NCI-H128 (cell line): ENCODE measurements around the gene CEP131.

Experiments
- DNase-seq: peaks from one replicate; lab custom pipeline; 2025; ENCODE audit not compliant: unreplicated experiment; lab: John Stamatoyannopoulos, UW

CEP131 gene

GRCh38 chr17:81222906-81223761 is at the start of gene CEP131:
Gene CEP131 (minus strand): TSS chr17:81222965. CDS start chr17:81220056, 2,909 bp downstream.
- DNase-seq, result peak; percentile 93

DNA sequence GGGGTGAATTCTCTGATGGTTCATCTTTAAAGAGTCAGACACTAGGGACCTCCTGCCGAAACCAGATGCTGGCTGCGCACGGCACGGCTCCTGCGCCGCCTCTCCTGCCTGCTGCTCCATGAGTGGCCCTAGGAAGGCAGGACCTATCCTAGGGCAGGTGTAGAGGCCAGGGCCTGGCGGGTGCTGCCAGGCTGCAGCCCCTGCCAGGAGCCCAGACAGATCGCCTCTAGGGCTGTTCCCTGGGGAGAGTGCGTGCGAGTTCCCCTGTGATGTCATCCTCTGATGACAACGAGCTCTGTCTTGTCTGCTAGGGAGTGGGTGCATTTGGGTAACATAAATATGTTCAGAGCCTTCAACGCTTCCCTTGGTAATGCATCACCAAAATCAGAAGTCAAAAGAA is 48.5 kb upstream of the CEP131 start:
- DNase-seq, result no peak

GRCh38 chr17:81270279-81270678 is 47.5 kb upstream of the CEP131 start:
- no peak for DNase-seq

DNA sequence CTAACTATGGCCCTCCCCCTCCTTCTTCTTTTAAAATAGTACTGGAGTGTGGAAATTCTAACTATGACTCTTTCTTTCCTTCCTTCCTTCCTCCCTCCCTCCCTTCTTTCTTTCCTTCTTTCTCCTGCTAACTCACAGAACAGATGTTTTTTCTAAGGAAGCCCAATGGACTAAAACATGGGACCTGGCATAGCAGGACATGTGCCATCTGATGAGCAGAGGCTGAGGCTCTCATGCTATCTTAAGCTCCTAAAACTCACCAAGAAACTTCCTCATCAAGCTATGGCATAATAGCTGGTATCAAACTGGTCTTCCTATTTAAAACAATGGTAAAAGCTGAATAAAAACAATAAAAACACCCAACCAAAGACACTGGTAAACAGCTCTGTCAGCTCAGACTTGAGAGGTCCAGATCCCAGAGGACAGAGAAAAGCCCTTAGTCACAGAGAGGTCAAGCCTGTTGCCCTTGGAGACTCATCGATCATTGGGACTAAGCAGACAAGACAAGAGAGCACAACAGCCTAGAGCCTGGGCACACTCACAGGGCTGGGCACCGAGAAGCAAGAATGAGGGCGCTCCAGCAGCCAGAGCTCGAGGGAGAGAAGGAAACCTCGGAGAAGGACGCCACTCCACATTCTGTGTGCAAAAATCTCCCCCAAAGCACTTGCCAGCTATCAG is 44.8 kb upstream of the CEP131 start:
- no peak for DNase-seq

DNA sequence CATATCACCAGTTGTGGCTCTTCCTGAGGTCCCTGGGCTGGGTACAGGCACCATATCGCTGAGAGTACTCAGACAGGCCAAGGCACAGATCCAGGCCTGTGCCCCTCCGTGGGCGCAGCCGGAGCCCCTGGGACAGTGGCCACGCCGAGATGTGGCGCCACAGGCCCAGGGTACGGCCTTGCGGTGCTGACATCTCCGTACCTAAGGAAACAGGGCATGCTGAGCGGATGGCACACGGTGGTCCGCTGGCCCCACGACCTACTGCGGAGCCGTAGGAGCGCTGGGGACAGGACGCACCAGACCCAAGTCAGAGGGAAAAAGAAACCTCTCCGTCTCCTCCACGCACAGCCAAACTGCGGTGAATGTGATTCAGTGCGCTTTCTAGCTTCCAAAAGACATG is 42.8 kb upstream of the CEP131 start:
- DNase-seq, result no peak

GRCh38 chr17:81264640-81265039 is 41.9 kb upstream of the CEP131 start:
- no peak for DNase-seq

DNA sequence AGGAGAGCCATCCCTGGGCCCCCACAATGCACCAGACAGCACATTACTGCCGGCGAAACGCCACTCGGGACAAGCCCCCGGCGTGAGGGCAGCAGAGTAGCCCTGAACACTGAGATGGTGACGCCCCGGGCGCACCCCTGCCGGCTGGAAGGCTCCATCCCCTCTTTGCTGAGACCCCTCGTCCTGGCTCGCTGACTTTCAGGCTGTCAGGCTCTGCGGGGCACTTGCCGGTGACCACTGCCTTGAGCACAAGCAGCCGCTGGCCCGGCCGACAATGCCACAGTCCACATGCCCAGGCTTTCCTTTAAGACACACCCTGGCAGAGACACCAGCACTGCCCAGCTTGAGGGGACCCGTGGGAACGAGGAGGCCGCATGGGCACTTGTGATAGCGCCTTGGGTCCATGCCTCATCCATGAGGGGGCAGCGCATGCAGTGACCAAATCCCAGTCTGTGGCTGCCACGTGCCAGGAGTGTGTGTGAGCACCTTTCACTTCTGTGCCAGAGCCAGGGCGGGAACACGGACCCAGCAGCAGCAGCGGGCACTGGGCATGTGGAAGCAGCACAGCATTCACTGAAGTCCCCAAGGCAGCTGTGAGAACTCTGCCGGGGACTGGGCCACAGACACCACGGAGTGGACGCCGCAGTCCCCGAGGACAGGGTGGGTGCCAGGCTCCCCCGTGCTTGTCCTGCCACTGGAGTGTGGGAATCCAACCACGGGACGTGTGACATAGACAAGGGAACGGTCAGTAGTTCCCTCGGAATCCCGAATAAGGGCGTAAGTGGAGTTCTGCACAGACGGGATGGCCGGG is 40.8 kb upstream of the CEP131 start:
- no peak for DNase-seq

DNA sequence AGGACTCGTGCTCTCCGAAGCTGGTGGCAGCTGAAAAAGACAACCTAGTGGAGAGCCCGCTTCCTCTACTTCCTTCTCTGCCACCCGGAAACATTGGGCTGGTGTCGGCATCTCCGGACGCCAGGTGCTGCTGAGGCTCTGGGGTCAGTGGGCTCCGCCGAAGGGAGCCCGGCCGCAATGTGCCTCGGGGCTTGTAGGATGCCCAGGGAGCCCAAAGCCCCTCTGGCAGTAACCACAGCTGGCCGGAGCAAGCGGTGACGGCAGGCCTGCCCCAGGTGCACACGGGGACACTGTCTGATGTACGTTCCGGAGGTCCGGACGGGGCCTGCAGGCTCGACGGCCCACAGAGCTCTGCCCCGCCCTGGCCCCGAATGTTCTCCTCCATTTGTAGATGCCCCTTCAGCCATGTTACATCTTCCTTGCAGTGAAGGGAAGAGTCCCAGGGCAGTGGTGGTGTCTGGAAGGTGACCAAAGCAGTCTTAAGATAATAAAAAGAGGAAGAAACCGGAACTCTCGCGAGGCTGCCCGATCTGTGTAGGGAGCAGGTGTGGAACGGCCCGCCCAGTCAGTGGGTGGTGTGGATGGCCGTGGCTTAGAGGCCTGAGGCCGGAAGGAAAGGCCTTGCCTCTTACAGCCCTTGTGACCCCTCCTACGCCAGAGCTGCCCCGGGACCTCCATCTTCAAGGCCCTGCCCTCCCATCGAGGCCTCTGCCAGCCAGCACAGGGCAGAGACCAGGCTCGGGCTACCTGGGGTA is 39.0 kb upstream of the CEP131 start:
- DNase-seq, result no peak

GRCh38 chr17:81261096-81261495 is 38.3 kb upstream of the CEP131 start:
- DNase-seq, result no peak

DNA sequence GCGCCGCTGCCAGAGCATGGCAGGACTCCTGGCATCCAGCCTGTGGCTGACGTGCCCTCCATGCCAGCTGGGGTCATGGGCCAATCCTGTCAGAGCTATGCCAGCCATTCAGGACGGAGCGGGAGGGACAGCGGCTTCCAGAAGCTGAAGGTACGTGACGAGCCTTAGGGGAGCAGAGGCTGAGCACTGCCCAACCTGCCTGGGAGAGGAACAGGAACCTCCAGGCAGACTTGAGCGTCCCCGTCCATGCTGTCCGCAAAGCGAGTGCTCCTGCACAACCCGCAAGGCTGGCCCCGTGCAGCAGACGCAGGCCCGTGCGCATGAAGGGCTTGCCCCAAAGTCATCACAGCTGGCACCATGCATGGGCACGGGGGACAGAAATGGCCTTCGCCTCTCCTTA is 37.9 kb upstream of the CEP131 start:
- DNase-seq, result no peak

DNA sequence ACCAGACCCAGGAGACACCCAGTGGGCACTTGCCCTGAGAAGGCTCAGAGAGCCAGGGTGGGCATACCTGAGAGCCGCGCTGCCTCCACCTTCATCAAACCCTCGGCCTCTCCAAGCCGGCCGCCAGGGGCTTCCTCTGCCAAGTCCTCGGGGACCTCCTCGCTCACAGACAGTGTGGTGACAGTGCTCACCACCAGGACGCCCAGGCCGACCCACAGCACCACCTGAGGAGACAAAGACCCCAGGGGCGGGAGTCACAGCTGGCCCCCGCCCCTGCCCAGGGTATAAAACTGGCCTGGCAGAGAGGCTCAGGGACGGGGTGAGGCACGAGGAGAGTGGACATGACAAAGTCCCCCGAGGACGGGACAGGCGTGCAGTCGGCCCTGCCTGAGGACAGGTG is 37.4 kb upstream of the CEP131 start:
- no peak for DNase-seq

DNA sequence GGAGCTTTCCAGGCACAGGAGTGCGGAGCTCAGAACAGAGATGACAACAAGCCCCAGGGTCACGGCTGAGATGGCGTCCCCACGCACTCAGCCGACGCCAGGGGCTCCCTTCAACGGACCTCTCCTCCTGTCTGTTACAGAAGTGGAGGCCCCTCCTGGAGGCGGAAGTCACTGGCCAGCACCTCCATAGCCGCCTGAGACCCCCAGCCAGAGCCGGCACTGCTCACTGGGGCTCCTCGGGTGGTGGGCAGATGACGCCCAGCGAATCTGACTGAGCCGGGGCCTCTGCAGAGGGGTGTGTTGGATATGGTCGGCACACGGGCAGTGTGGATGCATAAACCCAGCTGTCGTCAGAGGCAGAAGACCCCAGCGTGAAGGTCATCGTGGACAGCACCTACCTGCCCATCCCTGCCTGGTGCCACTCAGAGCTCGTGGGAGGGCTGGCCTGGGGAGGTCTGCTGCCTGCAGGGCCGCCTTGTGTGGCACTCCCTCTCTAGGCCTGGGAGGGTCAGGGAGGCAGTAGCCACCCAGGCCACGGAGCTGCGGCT is 36.4 kb upstream of the CEP131 start:
- no peak for DNase-seq

DNA sequence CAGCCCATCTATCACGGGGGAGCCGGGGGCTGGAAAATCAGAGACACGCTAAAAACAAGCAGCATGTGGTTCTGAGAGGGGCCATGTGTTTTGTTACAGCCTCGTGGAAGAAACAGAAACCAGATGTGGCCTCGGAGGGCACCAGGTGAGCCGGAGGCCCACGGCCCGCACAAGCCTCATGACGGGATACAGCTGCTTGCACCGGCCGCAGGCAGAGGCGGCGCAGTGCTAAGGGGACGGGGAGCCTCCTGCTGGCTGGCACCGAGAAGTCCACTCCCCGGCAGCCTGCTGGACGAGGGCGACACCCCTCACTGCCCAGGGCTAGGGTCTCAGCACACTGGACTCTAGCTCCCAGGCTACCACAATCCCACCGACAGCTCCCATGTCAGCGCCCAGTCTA is 35.5 kb upstream of the CEP131 start:
- DNase-seq, result no peak

- no peak for DNase-seq
Observed at GRCh38 chr17:81257533-81257932, 34.8 kb upstream of the CEP131 start.

DNA sequence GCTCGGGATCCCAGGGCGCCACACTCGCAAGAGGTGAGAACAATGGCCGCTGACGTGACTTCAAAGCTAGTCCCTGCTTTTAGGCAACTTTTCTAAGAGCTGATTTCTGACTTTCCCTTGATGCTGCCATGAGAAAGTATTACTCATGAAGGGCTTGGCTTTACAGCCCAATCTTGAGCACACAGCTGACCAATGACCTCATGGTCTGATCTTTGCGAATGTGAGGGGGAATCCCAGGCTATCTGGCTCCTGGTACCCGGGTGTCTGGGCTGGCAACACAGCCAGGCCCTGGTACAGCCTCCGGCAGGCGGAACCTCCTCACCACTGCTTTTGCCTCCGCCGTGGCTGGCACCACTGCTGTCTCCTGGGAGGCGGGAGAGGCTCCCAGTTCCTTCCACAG is 33.9 kb upstream of the CEP131 start:
- no peak for DNase-seq

- DNase-seq, result peak; percentile 29
Observed at GRCh38 chr17:81254955-81255717, 32.4 kb upstream of the CEP131 start.

DNA sequence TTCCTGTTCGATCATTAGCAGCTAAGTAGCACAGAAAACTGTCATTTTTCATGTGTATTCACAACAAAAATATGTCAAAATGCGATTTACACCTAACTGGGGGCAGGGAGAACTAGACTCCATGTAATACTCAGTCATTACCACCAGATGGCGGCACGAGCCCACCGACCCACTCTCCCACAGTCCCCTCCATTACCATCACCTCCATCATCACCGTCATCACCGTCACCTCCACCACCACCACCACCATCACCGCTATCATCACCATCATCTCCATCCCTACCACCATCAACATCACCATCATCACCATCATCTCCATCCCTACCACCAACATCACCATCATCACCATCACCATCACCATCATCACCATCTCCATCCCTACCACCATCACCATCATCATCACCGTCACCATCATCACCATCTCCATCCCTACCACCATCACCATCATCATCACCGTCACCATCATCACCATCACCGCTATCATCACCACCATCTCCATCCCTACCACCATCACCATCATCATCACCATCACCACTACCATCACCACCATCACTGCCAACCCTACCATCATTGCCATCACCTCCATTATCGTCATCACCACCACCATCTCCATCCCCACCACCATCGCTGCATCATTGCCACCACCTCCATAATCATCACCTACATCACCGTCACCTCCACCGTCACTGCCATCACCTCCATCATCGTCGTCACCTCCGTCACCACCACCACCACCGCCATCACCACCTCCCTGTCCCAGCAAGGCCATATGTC is 30.8 kb upstream of the CEP131 start:
- DNase-seq, result no peak

GRCh38 chr17:81252987-81253329 is 30.2 kb upstream of the CEP131 start:
- DNase-seq, result no peak

DNA sequence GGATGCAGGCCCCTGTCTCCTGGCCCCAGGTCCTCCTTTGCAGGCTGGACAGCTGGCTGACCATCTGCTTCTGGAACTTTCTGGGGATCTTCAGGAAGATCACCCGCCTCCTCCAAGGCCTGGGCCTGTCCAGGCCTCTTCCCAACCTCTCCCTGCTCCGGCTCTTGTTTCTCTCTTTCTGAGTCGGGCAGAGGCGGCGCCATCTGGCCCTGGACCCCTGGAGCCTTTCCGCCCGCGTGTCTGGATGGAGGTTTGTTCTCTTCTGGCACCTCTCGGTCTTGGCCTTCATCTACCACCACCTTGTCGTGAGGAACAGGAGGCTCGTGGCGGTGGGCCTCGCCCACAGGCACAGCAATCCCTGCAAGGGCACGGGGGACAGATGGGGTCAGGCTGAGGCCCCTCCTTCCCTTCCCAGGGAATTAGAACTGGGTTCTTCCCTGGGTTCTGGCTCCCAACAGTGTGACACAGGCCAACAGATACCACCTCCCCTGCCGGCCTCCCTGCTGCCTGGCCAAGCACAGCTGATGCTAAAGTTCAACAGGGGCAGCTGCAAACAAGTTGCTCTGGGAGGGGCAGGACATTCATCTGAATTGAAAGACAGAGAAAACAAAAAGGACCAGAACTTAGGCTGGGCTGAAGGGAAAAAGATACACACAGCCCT is 29.7 kb upstream of the CEP131 start:
- DNase-seq, result no peak
